PFSK-1 (cell line): ENCODE results near the gene DPYSL3.

Experiments
- FOXP2 ChIP-seq: optimal IDR thresholded peaks from 2 replicates; pipeline ENCODE3; 2011; ENCODE audit warnings: borderline replicate concordance, control low read depth, inconsistent platforms; ENCODE audit not compliant: insufficient read depth; ENCODE audit errors: extremely low read length, extremely low read depth
- POLR2AphosphoS5 ChIP-seq: IDR thresholded peaks from 2 replicates; pipeline ENCODE4 v1.6.1; 2012; ENCODE audit warnings: low read depth, mild to moderate bottlenecking, control low read depth, low read length, moderate library complexity
- SIN3A ChIP-seq: IDR thresholded peaks from 2 replicates; pipeline ENCODE4 v1.6.1; 2012; ENCODE audit warnings: mild to moderate bottlenecking, low read length, moderate library complexity, borderline replicate concordance; ENCODE audit not compliant: insufficient read depth
- TAF1 ChIP-seq: IDR thresholded peaks from 2 replicates; pipeline ENCODE4 v1.6.1; 2012; ENCODE audit warnings: low read length, control low read depth, borderline replicate concordance; ENCODE audit not compliant: insufficient read depth
- TF ChIP-seq, protein P1 (sequence below), 2 experiments: IDR thresholded peaks; 2 replicates each; pipeline versions ENCODE4 v1.6.1 to v1.8.0; 2011 to 2012; ENCODE audit warnings: low read depth in 2 of 2, low read length in 2 of 2, control low read depth in 1 of 2, inconsistent platforms in 1 of 2, mild to moderate bottlenecking in 1 of 2, moderate library complexity in 1 of 2; ENCODE audit not compliant: insufficient read depth in 1 of 2

Gene DPYSL3

GRCh38 chr5:147510885-147511284, 1.0 kb upstream of the DPYSL3 start:
- TF ChIP-seq POLR2AphosphoS5 = no peak

GRCh38 chr5:147509041-147509709, 693 bp downstream of the DPYSL3 start:
- peak; percentile 1 for TF ChIP-seq FOXP2
- no peak for TF ChIP-seq POLR2AphosphoS5
- TF ChIP-seq SIN3A = peak; percentile 68; the same call in 1 of the 2 replicates

- no peak for TF ChIP-seq SIN3A
- no peak for TF ChIP-seq FOXP2
- TF ChIP-seq, protein P1, sequence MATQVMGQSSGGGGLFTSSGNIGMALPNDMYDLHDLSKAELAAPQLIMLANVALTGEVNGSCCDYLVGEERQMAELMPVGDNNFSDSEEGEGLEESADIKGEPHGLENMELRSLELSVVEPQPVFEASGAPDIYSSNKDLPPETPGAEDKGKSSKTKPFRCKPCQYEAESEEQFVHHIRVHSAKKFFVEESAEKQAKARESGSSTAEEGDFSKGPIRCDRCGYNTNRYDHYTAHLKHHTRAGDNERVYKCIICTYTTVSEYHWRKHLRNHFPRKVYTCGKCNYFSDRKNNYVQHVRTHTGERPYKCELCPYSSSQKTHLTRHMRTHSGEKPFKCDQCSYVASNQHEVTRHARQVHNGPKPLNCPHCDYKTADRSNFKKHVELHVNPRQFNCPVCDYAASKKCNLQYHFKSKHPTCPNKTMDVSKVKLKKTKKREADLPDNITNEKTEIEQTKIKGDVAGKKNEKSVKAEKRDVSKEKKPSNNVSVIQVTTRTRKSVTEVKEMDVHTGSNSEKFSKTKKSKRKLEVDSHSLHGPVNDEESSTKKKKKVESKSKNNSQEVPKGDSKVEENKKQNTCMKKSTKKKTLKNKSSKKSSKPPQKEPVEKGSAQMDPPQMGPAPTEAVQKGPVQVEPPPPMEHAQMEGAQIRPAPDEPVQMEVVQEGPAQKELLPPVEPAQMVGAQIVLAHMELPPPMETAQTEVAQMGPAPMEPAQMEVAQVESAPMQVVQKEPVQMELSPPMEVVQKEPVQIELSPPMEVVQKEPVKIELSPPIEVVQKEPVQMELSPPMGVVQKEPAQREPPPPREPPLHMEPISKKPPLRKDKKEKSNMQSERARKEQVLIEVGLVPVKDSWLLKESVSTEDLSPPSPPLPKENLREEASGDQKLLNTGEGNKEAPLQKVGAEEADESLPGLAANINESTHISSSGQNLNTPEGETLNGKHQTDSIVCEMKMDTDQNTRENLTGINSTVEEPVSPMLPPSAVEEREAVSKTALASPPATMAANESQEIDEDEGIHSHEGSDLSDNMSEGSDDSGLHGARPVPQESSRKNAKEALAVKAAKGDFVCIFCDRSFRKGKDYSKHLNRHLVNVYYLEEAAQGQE (IDR thresholded peaks at IDR 0.05; ENCODE audit: insufficient read depth in 1 of 2, low read depth in 2 of 2, low read length in 2 of 2) = no peak
- no peak for TF ChIP-seq POLR2AphosphoS5
- TF ChIP-seq TAF1 = no peak
Measured at GRCh38 chr5:147508711-147509040, 1.2 kb downstream of the DPYSL3 start.

DNA sequence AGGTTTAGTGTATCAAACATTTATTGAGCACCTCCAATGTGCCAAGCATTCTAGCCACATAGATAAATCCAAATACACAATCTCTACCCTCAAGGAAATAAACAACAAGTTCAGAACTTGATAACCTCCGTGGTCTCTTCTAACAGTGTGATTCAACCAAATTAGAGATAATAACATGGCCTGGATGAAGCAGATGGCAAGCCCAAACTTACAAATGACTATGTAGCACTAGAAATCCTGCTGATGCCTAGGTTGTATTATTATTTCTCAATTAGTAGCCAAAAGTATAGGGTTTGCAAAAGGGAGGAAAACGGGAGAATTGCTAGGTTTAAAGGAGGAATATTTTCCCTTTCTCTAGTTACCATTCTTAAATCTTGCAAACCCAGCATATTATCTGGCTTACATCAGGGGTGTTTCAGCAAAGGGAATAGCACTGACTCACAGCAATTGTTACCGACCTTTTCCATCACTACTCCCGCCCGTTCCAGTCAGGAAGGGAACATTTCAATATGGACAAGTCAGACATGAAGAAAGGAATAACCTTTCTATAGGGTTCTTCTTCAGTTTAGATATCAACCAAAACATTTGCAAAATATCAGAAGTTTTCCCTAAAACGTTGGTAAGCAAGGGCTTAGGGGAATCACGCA, 2.3 kb downstream of the DPYSL3 start:
- TF ChIP-seq TAF1 (no peak), FOXP2 (no peak), SIN3A (no peak), POLR2AphosphoS5 (no peak)
- TF ChIP-seq, protein P1 (IDR thresholded peaks at IDR 0.05; ENCODE audit: insufficient read depth in 1 of 2, low read depth in 2 of 2, low read length in 2 of 2) = no peak

DNA sequence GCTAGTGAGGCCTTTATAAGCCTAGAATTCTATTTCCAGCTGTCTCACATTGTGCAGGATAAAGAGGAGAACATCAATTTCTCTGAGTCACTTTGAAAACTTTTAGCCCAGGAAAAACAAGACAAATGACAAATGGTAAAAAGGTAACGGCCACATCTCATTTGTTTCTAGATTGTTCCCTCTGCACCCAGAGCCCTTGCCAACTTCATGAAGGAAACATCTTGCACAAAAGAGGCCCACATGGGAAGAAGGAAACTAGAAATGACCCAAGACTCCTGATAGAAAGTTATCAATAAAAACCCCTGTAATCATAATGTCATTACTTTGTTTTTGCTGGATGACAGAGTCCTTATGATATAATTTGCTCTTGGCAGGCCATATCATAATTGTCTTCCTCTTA, 5.3 kb downstream of the DPYSL3 start:
- no peak for TF ChIP-seq POLR2AphosphoS5
- TF ChIP-seq FOXP2 = no peak
- no peak for TF ChIP-seq SIN3A
- TF ChIP-seq TAF1 = no peak
- TF ChIP-seq, protein P1 (IDR thresholded peaks at IDR 0.05; ENCODE audit: insufficient read depth in 1 of 2, low read depth in 2 of 2, low read length in 2 of 2) = no peak

- TF ChIP-seq TAF1 (no peak), POLR2AphosphoS5 (no peak), SIN3A (no peak), FOXP2 (no peak)
- TF ChIP-seq, protein P1 (IDR thresholded peaks at IDR 0.05; ENCODE audit: insufficient read depth in 1 of 2, low read depth in 2 of 2, low read length in 2 of 2) = no peak
Measured at GRCh38 chr5:147504011-147504410, 5.9 kb downstream of the DPYSL3 start.
